Sigmoid colon (tissue), 7 donors: ENCODE results near the gene MEI1. TPM values are rescaled to one million over a fixed set of nuclear protein-coding genes. Genes with fewer than 3 reads are reported as not detected.

ENCODE experiments used
- DNase-seq: peaks from one replicate; pipeline ENCODE4 v3.0.0-alpha.2; 2019
- H3K27ac ChIP-seq, 4 donors: fragments of 200-600 bp; sonication (generic); one replicate each; pipeline ENCODE4 v1.5.1; 2016 to 2019; ENCODE audit warnings: mild to moderate bottlenecking in 1 of 4
- H3K27me3 ChIP-seq, 3 donors: fragments of 200-600 bp; sonication (generic); one replicate each; pipeline ENCODE4 v1.5.1; 2019; ENCODE audit warnings: mild to moderate bottlenecking in 1 of 3
- H3K36me3 ChIP-seq, 4 donors: fragments of 200-600 bp; sonication (generic); one replicate each; pipeline ENCODE4 v1.5.1; 2016 to 2019
- H3K4me1 ChIP-seq, 4 donors: fragments of 200-600 bp; sonication (generic); one replicate each; pipeline ENCODE4 v1.5.1; 2017 to 2019
- H3K4me3 ChIP-seq, 4 donors: fragments of 200-600 bp; sonication (generic); one replicate each; pipeline ENCODE4 v1.5.1; 2017 to 2019; ENCODE audit warnings: mild to moderate bottlenecking in 2 of 4, moderate library complexity in 1 of 4
- H3K9me3 ChIP-seq, 4 donors: fragments of 200-600 bp in 3 of 4; sonication (generic) in 3 of 4; one replicate each; pipeline versions ENCODE4 v1.5.1 to v1.6.1; 2013 to 2019
- EP300 ChIP-seq, 4 donors: sonication (generic); formaldehyde crosslinking; IDR thresholded peaks; one replicate each; pipeline ENCODE4 v1.6.1; 2017; ENCODE audit warnings: antibody characterized with exemption in 4 of 4
- POLR2A ChIP-seq, 2 donors: fragments of 450-650 bp; IDR thresholded peaks; one replicate each; pipeline ENCODE4 v1.6.1; 2016; ENCODE audit warnings: antibody characterized with exemption in 2 of 2, mild to moderate bottlenecking in 2 of 2, moderate library complexity in 2 of 2
- POLR2AphosphoS5 ChIP-seq, 4 donors: sonication (generic); formaldehyde crosslinking; IDR thresholded peaks; one replicate each; pipeline ENCODE4 v1.6.1; 2017; ENCODE audit warnings: antibody characterized with exemption in 4 of 4
- WGBS, 2 donors: extraction: QIAGEN DNeasy Blood & Tissue Kit; methylation state at CpG; one replicate each; pipeline ENCODE4 v1.1.7; 2013; 5-methylcytosine and 5-hydroxymethylcytosine counted together
- intact Hi-C: fragments of 100-400 bp; cut with DNase I; formaldehyde crosslinking; loops from one replicate; pipeline ENCODE4 v1.15.1; 2023
- polyA plus RNA-seq, 3 donors: library from polyadenylated mRNA; stranded (reverse); fragments of 200-250 nt; gene quantifications; one replicate each; pipeline ENCODE4 v1.2.3, GENCODE V29; 2013
- total RNA-seq, 4 donors: library from RNA; depleted of rRNA; stranded (reverse); fragments of >200 nt; gene quantifications; one replicate each; pipeline ENCODE4 v1.1.0, GENCODE V29; 2016
- TF ChIP-seq, protein P1 (sequence below), 4 experiments: fragments of 450-650 bp in 3 of 4; fragments of 200-600 bp in 1 of 4; IDR thresholded peaks; one replicate each; pipeline ENCODE4 v1.5.1; 2016 to 2019; ENCODE audit warnings: antibody characterized with exemption in 4 of 4, mild to moderate bottlenecking in 3 of 4, moderate library complexity in 2 of 4
- donor health status: healthy with polysubstance abuse.
- donor health status: Bipolar disorder and iron deficiency.
- donor health status: healthy.

Gene MEI1
- total and polyA plus RNA-seq, 7 donors: 0.54 to 6.4 (median 1.2) TPM; not detected in 2

- Histone ChIP-seq H3K27ac (no peak overlapping the region), H3K4me1 (peaks cover 0 to 39% (median 10%) of the 10 kb centered on the region in 4 donors), H3K9me3 (no peaks in the 10 kb centered on the region), H3K4me3 (no peak overlapping the region), H3K27me3 (no peaks in the 10 kb centered on the region), H3K36me3 (peaks cover 0 to 4% (median 0%) of the 10 kb centered on the region in 4 donors)
- DNase-seq: no peak
- TF ChIP-seq EP300 (IDR thresholded peaks at IDR 0.05) (no peak), POLR2AphosphoS5 (IDR thresholded peaks at IDR 0.05) (no peak), POLR2A (IDR thresholded peaks at IDR 0.05) (no peak)
- TF ChIP-seq, protein P1, sequence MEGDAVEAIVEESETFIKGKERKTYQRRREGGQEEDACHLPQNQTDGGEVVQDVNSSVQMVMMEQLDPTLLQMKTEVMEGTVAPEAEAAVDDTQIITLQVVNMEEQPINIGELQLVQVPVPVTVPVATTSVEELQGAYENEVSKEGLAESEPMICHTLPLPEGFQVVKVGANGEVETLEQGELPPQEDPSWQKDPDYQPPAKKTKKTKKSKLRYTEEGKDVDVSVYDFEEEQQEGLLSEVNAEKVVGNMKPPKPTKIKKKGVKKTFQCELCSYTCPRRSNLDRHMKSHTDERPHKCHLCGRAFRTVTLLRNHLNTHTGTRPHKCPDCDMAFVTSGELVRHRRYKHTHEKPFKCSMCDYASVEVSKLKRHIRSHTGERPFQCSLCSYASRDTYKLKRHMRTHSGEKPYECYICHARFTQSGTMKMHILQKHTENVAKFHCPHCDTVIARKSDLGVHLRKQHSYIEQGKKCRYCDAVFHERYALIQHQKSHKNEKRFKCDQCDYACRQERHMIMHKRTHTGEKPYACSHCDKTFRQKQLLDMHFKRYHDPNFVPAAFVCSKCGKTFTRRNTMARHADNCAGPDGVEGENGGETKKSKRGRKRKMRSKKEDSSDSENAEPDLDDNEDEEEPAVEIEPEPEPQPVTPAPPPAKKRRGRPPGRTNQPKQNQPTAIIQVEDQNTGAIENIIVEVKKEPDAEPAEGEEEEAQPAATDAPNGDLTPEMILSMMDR (IDR thresholded peaks at IDR 0.05): no peak
- intact Hi-C loops: no loop called here
- WGBS, 2 donors: 50 to 61% methylated on average over 1 of the region's 1 CpG
Measured at GRCh38 chr22:41844036-41844435, 144.7 kb downstream of the MEI1 start.

DNA sequence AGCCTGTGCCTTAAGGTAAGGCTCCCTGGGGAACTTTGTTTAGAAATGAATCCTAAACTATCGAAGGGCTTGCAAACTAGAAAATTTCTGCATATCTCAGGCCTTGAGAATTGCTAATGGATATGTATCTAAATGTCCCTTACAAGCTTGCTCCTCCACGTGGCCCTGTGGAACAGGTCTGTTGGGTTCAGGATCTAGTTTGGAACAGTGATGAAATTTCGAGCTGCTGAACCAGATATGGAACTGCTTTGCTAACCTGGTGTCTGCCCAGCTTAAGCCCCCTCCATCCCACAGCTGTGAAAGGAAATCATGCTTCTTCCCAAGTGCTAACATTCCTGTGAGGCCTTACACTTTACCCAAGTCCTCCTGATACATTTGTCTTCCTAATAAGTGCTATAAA, 145.2 kb downstream of the MEI1 start:
- Histone ChIP-seq H3K27ac (no peak overlapping the region), H3K4me1 (peaks cover 0 to 39% (median 10%) of the 10 kb centered on the region in 4 donors), H3K27me3 (no peaks in the 10 kb centered on the region), H3K4me3 (no peak overlapping the region), H3K9me3 (no peaks in the 10 kb centered on the region), H3K36me3 (no peaks in the 10 kb centered on the region)
- TF ChIP-seq POLR2AphosphoS5 (IDR thresholded peaks at IDR 0.05) (no peak), POLR2A (IDR thresholded peaks at IDR 0.05) (no peak), EP300 (IDR thresholded peaks at IDR 0.05) (no peak)
- TF ChIP-seq, protein P1 (IDR thresholded peaks at IDR 0.05): no peak
- intact Hi-C loops: no loop called here
- WGBS, 2 donors: 31 to 63% methylated on average over 3 of the region's 3 CpGs
- DNase-seq: no peak

- TF ChIP-seq, protein P1 (IDR thresholded peaks at IDR 0.05): no peak
- TF ChIP-seq POLR2AphosphoS5 (IDR thresholded peaks at IDR 0.05): no peak
- no peak for TF ChIP-seq EP300 (IDR thresholded peaks at IDR 0.05)
- TF ChIP-seq POLR2A (IDR thresholded peaks at IDR 0.05): no peak
- H3K27ac ChIP-seq: peak overlapping the region in 1 of 4 donors; percentile 1
- intact Hi-C loops: no loop called here
- H3K36me3 ChIP-seq: no peaks in the 10 kb centered on the region
- WGBS, 2 donors: 22 to 59% methylated on average over 4 of the region's 4 CpGs
- H3K4me1 ChIP-seq: peaks cover 0 to 38% (median 10%) of the 10 kb centered on the region in 4 donors
- no peaks in the 10 kb centered on the region for H3K27me3 ChIP-seq
- H3K4me3 ChIP-seq: no peak overlapping the region
- DNase-seq: no peak
- no peaks in the 10 kb centered on the region for H3K9me3 ChIP-seq
Measured at GRCh38 chr22:41845380-41846267, 146.3 kb downstream of the MEI1 start.

GRCh38 chr22:41846268-41846987, 147.1 kb downstream of the MEI1 start:
- no peak for DNase-seq
- WGBS, 2 donors: 75 to 79% methylated on average over 10 of the region's 10 CpGs
- H3K27me3 ChIP-seq: no peaks in the 10 kb centered on the region
- peaks cover 0 to 30% (median 3%) of the 10 kb centered on the region in 4 donors for H3K4me1 ChIP-seq
- H3K36me3 ChIP-seq: no peaks in the 10 kb centered on the region
- no peaks in the 10 kb centered on the region for H3K9me3 ChIP-seq
- no peak overlapping the region for H3K4me3 ChIP-seq
- TF ChIP-seq POLR2AphosphoS5 (IDR thresholded peaks at IDR 0.05) (no peak), POLR2A (IDR thresholded peaks at IDR 0.05) (no peak), EP300 (IDR thresholded peaks at IDR 0.05) (no peak)
- TF ChIP-seq, protein P1 (IDR thresholded peaks at IDR 0.05): no peak
- no peak overlapping the region for H3K27ac ChIP-seq
- intact Hi-C loops: no loop called here
